Amniotic stem cell (primary cell): ENCODE measurements around the gene PTPN1.
"Not testable (repeated sequence)": the region's sequence is repeated elsewhere in the genome, so short reads cannot be mapped to it uniquely, and the experiment has no call there.

Experiments
- DNase-seq: peaks from one replicate; lab custom pipeline; 2025; lab: John Stamatoyannopoulos, UW

PTPN1 gene

GRCh38 chr20:50532221-50532620, 22.0 kb downstream of the PTPN1 start:
- DNase-seq: no peak

- no peak for DNase-seq
Measured at GRCh38 chr20:50533061-50533460, 22.9 kb downstream of the PTPN1 start.

GRCh38 chr20:50533464-50533863, 23.3 kb downstream of the PTPN1 start:
- DNase-seq: no peak

- DNase-seq: no peak
Measured at GRCh38 chr20:50534567-50534966, 24.4 kb downstream of the PTPN1 start.

- no peak for DNase-seq
Measured at GRCh38 chr20:50535162-50535561, 25.0 kb downstream of the PTPN1 start.

GRCh38 chr20:50536333-50536732, 26.1 kb downstream of the PTPN1 start:
- no peak for DNase-seq

- no peak for DNase-seq
Measured at GRCh38 chr20:50537546-50538201, 27.5 kb downstream of the PTPN1 start.

GRCh38 chr20:50538276-50538675, 28.1 kb downstream of the PTPN1 start:
- DNase-seq: no peak

- DNase-seq: not testable (repeated sequence)
Measured at GRCh38 chr20:50539798-50540197, 29.6 kb downstream of the PTPN1 start.

- no peak for DNase-seq
Measured at GRCh38 chr20:50540620-50541605, 30.7 kb downstream of the PTPN1 start.

GRCh38 chr20:50541606-50542041, 31.4 kb downstream of the PTPN1 start:
- no peak for DNase-seq

GRCh38 chr20:50543326-50543725, 33.1 kb downstream of the PTPN1 start:
- no peak for DNase-seq

- DNase-seq: no peak
Measured at GRCh38 chr20:50545126-50545525, 34.9 kb downstream of the PTPN1 start.

- DNase-seq: no peak
Measured at GRCh38 chr20:50546729-50547314, 36.6 kb downstream of the PTPN1 start.

GRCh38 chr20:50547964-50548363, 37.8 kb downstream of the PTPN1 start:
- DNase-seq: no peak

GRCh38 chr20:50548396-50548795, 38.2 kb downstream of the PTPN1 start:
- DNase-seq: no peak

GRCh38 chr20:50550531-50550930, 40.3 kb downstream of the PTPN1 start:
- no peak for DNase-seq

GRCh38 chr20:50551288-50551687, 41.1 kb downstream of the PTPN1 start:
- DNase-seq: no peak

GRCh38 chr20:50552979-50553378, 42.8 kb downstream of the PTPN1 start:
- DNase-seq: no peak

GRCh38 chr20:50554694-50555579, 44.8 kb downstream of the PTPN1 start:
- DNase-seq: no peak

- no peak for DNase-seq
Measured at GRCh38 chr20:50555662-50556061, 45.5 kb downstream of the PTPN1 start.
